ENCODE data around the gene GRIK3. TPM values are rescaled to one million over a fixed set of nuclear protein-coding genes. Genes with fewer than 3 reads are reported as not detected.

Gene GRIK3
- total and polyA plus RNA-seq, 4 donors: 0.03 to 0.08 (median 0.05) TPM; not detected in 1

DNA sequence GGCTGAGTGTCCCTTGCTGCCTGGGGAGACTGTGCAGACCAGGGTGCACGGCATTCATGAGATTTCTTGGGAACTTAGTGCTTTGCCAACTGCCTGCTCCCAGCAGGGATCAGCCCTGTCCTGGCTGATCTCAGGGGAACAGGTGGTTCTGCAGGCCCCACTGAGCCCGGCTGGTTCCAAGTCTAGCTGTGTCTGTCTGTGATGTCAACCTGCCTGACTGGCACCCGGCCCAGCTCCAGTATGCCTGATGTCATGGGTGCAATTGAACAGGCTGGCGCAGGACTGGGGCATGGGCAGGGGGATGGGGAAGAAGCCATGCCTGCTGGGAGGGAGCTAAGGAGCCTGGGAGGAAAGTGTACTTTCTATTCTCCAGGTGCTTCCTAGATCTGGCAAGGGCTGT, 227.1 kb downstream of the GRIK3 start:
- Histone ChIP-seq H3K4me3 (ENCODE audit: low read depth in 1 of 3, low read length in 3 of 3) (no peak overlapping the region), H3K9ac (ENCODE audit: low read depth in 1 of 2, low read length in 2 of 2) (no peak overlapping the region), H3K27ac (ENCODE audit: low read depth in 1 of 2, low read length in 2 of 2) (no peak overlapping the region), H3K36me3 (ENCODE audit: control insufficient read depth in 4 of 4, insufficient read depth in 3 of 4, low read depth in 1 of 4, low read length in 3 of 4) (no peaks in the 10 kb centered on the region), H3K27me3 (ENCODE audit: control insufficient read depth in 4 of 4, insufficient read depth in 4 of 4, low read length in 3 of 4) (peaks cover 0 to 3% (median 0%) of the 10 kb centered on the region in 4 donors), H3K9me3 (ENCODE audit: control insufficient read depth in 4 of 4, low read length in 3 of 4) (no peaks in the 10 kb centered on the region), H3K4me1 (ENCODE audit: control insufficient read depth in 4 of 4, insufficient read depth in 4 of 4, low read length in 3 of 4) (peaks cover 0 to 3% (median 0%) of the 10 kb centered on the region in 4 donors)
- TF ChIP-seq SP1 (IDR thresholded peaks at IDR 0.05) (no peak), HNF4A (conservative IDR thresholded peaks at IDR 0.05) (no peak), JUND (IDR thresholded peaks at IDR 0.05) (no peak), TAF1 (conservative IDR thresholded peaks at IDR 0.05) (no peak), HNF4G (IDR thresholded peaks at IDR 0.05) (no peak), FOXA2 (IDR thresholded peaks at IDR 0.05) (no peak), RXRA (IDR thresholded peaks at IDR 0.05) (no peak), EGR1 (IDR thresholded peaks at IDR 0.05; ENCODE audit: low read depth in 2 of 2) (no peak), GABPA (IDR thresholded peaks at IDR 0.05 in 1 of 2, conservative IDR thresholded peaks at IDR 0.05 in 1 of 2) (no peak), FOXA1 (IDR thresholded peaks at IDR 0.05) (no peak), NR2F2 (IDR thresholded peaks at IDR 0.05) (no peak), RAD21 (IDR thresholded peaks at IDR 0.05) (no peak), YY1 (IDR thresholded peaks at IDR 0.05) (no peak)
- TF ChIP-seq, protein P1, sequence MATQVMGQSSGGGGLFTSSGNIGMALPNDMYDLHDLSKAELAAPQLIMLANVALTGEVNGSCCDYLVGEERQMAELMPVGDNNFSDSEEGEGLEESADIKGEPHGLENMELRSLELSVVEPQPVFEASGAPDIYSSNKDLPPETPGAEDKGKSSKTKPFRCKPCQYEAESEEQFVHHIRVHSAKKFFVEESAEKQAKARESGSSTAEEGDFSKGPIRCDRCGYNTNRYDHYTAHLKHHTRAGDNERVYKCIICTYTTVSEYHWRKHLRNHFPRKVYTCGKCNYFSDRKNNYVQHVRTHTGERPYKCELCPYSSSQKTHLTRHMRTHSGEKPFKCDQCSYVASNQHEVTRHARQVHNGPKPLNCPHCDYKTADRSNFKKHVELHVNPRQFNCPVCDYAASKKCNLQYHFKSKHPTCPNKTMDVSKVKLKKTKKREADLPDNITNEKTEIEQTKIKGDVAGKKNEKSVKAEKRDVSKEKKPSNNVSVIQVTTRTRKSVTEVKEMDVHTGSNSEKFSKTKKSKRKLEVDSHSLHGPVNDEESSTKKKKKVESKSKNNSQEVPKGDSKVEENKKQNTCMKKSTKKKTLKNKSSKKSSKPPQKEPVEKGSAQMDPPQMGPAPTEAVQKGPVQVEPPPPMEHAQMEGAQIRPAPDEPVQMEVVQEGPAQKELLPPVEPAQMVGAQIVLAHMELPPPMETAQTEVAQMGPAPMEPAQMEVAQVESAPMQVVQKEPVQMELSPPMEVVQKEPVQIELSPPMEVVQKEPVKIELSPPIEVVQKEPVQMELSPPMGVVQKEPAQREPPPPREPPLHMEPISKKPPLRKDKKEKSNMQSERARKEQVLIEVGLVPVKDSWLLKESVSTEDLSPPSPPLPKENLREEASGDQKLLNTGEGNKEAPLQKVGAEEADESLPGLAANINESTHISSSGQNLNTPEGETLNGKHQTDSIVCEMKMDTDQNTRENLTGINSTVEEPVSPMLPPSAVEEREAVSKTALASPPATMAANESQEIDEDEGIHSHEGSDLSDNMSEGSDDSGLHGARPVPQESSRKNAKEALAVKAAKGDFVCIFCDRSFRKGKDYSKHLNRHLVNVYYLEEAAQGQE (IDR thresholded peaks at IDR 0.05): no peak
- TF ChIP-seq, protein P2, sequence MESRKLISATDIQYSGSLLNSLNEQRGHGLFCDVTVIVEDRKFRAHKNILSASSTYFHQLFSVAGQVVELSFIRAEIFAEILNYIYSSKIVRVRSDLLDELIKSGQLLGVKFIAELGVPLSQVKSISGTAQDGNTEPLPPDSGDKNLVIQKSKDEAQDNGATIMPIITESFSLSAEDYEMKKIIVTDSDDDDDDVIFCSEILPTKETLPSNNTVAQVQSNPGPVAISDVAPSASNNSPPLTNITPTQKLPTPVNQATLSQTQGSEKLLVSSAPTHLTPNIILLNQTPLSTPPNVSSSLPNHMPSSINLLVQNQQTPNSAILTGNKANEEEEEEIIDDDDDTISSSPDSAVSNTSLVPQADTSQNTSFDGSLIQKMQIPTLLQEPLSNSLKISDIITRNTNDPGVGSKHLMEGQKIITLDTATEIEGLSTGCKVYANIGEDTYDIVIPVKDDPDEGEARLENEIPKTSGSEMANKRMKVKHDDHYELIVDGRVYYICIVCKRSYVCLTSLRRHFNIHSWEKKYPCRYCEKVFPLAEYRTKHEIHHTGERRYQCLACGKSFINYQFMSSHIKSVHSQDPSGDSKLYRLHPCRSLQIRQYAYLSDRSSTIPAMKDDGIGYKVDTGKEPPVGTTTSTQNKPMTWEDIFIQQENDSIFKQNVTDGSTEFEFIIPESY (IDR thresholded peaks at IDR 0.05): no peak
- TF ChIP-seq, protein P3, sequence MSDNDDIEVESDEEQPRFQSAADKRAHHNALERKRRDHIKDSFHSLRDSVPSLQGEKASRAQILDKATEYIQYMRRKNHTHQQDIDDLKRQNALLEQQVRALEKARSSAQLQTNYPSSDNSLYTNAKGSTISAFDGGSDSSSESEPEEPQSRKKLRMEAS (IDR thresholded peaks at IDR 0.05): no peak
- TF ChIP-seq, protein P4, sequence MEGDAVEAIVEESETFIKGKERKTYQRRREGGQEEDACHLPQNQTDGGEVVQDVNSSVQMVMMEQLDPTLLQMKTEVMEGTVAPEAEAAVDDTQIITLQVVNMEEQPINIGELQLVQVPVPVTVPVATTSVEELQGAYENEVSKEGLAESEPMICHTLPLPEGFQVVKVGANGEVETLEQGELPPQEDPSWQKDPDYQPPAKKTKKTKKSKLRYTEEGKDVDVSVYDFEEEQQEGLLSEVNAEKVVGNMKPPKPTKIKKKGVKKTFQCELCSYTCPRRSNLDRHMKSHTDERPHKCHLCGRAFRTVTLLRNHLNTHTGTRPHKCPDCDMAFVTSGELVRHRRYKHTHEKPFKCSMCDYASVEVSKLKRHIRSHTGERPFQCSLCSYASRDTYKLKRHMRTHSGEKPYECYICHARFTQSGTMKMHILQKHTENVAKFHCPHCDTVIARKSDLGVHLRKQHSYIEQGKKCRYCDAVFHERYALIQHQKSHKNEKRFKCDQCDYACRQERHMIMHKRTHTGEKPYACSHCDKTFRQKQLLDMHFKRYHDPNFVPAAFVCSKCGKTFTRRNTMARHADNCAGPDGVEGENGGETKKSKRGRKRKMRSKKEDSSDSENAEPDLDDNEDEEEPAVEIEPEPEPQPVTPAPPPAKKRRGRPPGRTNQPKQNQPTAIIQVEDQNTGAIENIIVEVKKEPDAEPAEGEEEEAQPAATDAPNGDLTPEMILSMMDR (IDR thresholded peaks at IDR 0.05; ENCODE audit: low read depth, low read length, missing input control): no peak
- TF ChIP-seq, protein P5, sequence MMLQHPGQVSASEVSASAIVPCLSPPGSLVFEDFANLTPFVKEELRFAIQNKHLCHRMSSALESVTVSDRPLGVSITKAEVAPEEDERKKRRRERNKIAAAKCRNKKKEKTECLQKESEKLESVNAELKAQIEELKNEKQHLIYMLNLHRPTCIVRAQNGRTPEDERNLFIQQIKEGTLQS (IDR thresholded peaks at IDR 0.05): no peak
- 71% methylated on average over 4 of the region's 4 CpGs for WGBS
- no peak for DNase-seq (ENCODE audit: low spot score)

All from liver (tissue), 9 donors.